WERI-Rb-1 (cell line): ENCODE results near the gene SPRED2.

Source experiments
- DNase-seq: peaks from one replicate; pipeline ENCODE4 v3.0.0-alpha.2; 2020
- H3K27ac ChIP-seq: fragments of 250-450 bp; sonication (Bioruptor Pico); 2 replicates; pipeline ENCODE4 v1.5.1; 2020; ENCODE audit warnings: mild to moderate bottlenecking, moderate library complexity
- H3K27me3 ChIP-seq: fragments of 250-450 bp; sonication (Bioruptor Pico); 2 replicates; pipeline ENCODE4 v1.5.1; 2021; ENCODE audit warnings: mild to moderate bottlenecking, low read depth, moderate library complexity; ENCODE audit not compliant: insufficient read depth, severe bottlenecking
- H3K36me3 ChIP-seq: fragments of 250-450 bp; sonication (Bioruptor Pico); 2 replicates; pipeline ENCODE4 v1.5.1; 2020; ENCODE audit warnings: mild to moderate bottlenecking, moderate library complexity
- H3K4me3 ChIP-seq: 2 replicates; pipeline ENCODE4 v1.5.1; 2011; ENCODE audit warnings: low read depth, mild to moderate bottlenecking, control low read depth, low read length
- H3K9me3 ChIP-seq: fragments of 250-450 bp; sonication (Bioruptor Pico); 2 replicates; pipeline ENCODE4 v1.5.1; 2021; ENCODE audit warnings: mild to moderate bottlenecking, moderate library complexity; ENCODE audit not compliant: severe bottlenecking
- CTCF ChIP-seq: IDR thresholded peaks from 2 replicates; pipeline ENCODE4 v1.5.1; 2011; ENCODE audit warnings: low read depth, mild to moderate bottlenecking, control low read depth, inconsistent platforms, low read length

The SPRED2 gene

GRCh38 chr2:65374999-65375398 is 57.4 kb downstream of the SPRED2 start:
- DNase-seq = no peak
- Histone ChIP-seq H3K4me3 (no peak overlapping the region), H3K27me3 (no peaks in the 10 kb centered on the region), H3K27ac (no peak overlapping the region), H3K36me3 (no peaks in the 10 kb centered on the region), H3K9me3 (no peaks in the 10 kb centered on the region)
- no peak for TF ChIP-seq CTCF

- no peak for TF ChIP-seq CTCF
- Histone ChIP-seq H3K9me3 (no peaks in the 10 kb centered on the region), H3K4me3 (no peak overlapping the region), H3K36me3 (no peaks in the 10 kb centered on the region), H3K27ac (no peak overlapping the region), H3K27me3 (no peaks in the 10 kb centered on the region)
- no peak for DNase-seq
These were observed 57.8 kb downstream of the SPRED2 start for GRCh38 chr2:65374575-65374974.

GRCh38 chr2:65373365-65373918 is 59.0 kb downstream of the SPRED2 start:
- H3K27ac ChIP-seq = no peak overlapping the region

GRCh38 chr2:65372619-65373018 is 59.8 kb downstream of the SPRED2 start:
- DNase-seq = peak; percentile 70
- no peak overlapping the region; the same call in 1 of the 2 replicates for H3K27ac ChIP-seq

More at GRCh38 chr2:65373365-65373918, 59.0 kb downstream of the SPRED2 start:
- Histone ChIP-seq H3K4me3 (no peak overlapping the region), H3K9me3 (no peaks in the 10 kb centered on the region), H3K36me3 (no peaks in the 10 kb centered on the region), H3K27me3 (no peaks in the 10 kb centered on the region)
- no peak for TF ChIP-seq CTCF
- no peak for DNase-seq

GRCh38 chr2:65371074-65371434 is 61.3 kb downstream of the SPRED2 start:
- Histone ChIP-seq H3K9me3 (no peaks in the 10 kb centered on the region), H3K4me3 (no peak overlapping the region), H3K27ac (no peak overlapping the region), H3K27me3 (no peaks in the 10 kb centered on the region), H3K36me3 (no peaks in the 10 kb centered on the region)
- TF ChIP-seq CTCF = no peak
- no peak for DNase-seq

More at GRCh38 chr2:65372619-65373018, 59.8 kb downstream of the SPRED2 start:
- no peak overlapping the region for H3K4me3 ChIP-seq
- no peaks in the 10 kb centered on the region for H3K27me3 ChIP-seq
- H3K36me3 ChIP-seq = no peaks in the 10 kb centered on the region
- no peaks in the 10 kb centered on the region for H3K9me3 ChIP-seq
- TF ChIP-seq CTCF = no peak
